GM12873 (cell line): ENCODE measurements around the gene POGK.

Experiments
- CTCF ChIP-seq: IDR thresholded peaks from 2 replicates; pipeline ENCODE4 v1.5.1; 2012; ENCODE audit warnings: low read depth, mild to moderate bottlenecking, moderate library complexity, low read length, control low read depth; ENCODE audit not compliant: insufficient read depth; ENCODE audit errors: missing control alignments

POGK gene

GRCh38 chr1:166858726-166859419, 19.6 kb downstream of the POGK start:
- no peak for TF ChIP-seq CTCF

GRCh38 chr1:166859597-166859996, 20.3 kb downstream of the POGK start:
- no peak for TF ChIP-seq CTCF

- TF ChIP-seq CTCF, result no peak
Measured at GRCh38 chr1:166865926-166866325, 26.7 kb downstream of the POGK start.

GRCh38 chr1:166868639-166869038, 29.4 kb downstream of the POGK start:
- TF ChIP-seq CTCF, result no peak

GRCh38 chr1:166869318-166870099, 30.2 kb downstream of the POGK start:
- no peak for TF ChIP-seq CTCF

- no peak for TF ChIP-seq CTCF
Measured at GRCh38 chr1:166870584-166870983, 31.3 kb downstream of the POGK start.

- no peak for TF ChIP-seq CTCF
Measured at GRCh38 chr1:166874464-166874863, 35.2 kb downstream of the POGK start.
